Measurements from ENCODE around the gene ZSCAN5B. TPM values are rescaled to one million over a fixed set of nuclear protein-coding genes. Genes with fewer than 3 reads are reported as not detected.

The ZSCAN5B gene
- total and polyA plus RNA-seq, 2 donors (not counting 1 experiment from before 2014, with no cell fraction given): not detected

GRCh38 chr19:56144831-56145230 lies 52.8 kb downstream of the ZSCAN5B start:
- Histone ChIP-seq H3K27me3 (ENCODE audit: control insufficient read depth, insufficient read depth, low read length) (no peaks in the 10 kb centered on the region), H2AFZ (ENCODE audit: low read length) (no peak overlapping the region), H3K9ac (ENCODE audit: insufficient read depth, low read length) (no peak overlapping the region), H3K4me2 (ENCODE audit: extremely low read depth, insufficient read depth, low read length) (no peak overlapping the region), H3K4me1 (ENCODE audit: control insufficient read depth, extremely low read depth, insufficient read depth, low read length) (no peaks in the 10 kb centered on the region), H3K27ac (ENCODE audit: insufficient read depth, low read length) (no peak overlapping the region), H3K79me2 (ENCODE audit: control insufficient read depth, insufficient read depth, low read length) (peaks cover 18% of the 10 kb centered on the region), H3K4me3 (replicated peaks in 1 of 4; ENCODE audit: control extremely low read depth in 1 of 4, insufficient read depth in 1 of 4, low read depth in 3 of 4, low read length in 4 of 4) (no peak overlapping the region), H4K20me1 (ENCODE audit: control insufficient read depth, extremely low read depth, insufficient read depth, low read length) (no peaks in the 10 kb centered on the region), H3K9me3 (ENCODE audit: control insufficient read depth, insufficient read depth, low read depth, low read length) (no peaks in the 10 kb centered on the region), H3K36me3 (ENCODE audit: control insufficient read depth, insufficient read depth, low read length) (peaks cover 6% of the 10 kb centered on the region)
- TF ChIP-seq, protein P1, sequence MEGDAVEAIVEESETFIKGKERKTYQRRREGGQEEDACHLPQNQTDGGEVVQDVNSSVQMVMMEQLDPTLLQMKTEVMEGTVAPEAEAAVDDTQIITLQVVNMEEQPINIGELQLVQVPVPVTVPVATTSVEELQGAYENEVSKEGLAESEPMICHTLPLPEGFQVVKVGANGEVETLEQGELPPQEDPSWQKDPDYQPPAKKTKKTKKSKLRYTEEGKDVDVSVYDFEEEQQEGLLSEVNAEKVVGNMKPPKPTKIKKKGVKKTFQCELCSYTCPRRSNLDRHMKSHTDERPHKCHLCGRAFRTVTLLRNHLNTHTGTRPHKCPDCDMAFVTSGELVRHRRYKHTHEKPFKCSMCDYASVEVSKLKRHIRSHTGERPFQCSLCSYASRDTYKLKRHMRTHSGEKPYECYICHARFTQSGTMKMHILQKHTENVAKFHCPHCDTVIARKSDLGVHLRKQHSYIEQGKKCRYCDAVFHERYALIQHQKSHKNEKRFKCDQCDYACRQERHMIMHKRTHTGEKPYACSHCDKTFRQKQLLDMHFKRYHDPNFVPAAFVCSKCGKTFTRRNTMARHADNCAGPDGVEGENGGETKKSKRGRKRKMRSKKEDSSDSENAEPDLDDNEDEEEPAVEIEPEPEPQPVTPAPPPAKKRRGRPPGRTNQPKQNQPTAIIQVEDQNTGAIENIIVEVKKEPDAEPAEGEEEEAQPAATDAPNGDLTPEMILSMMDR (conservative IDR thresholded peaks at IDR 0.05 in 1 of 2, IDR thresholded peaks at IDR 0.05 in 1 of 2; ENCODE audit: low read depth in 1 of 2, low read length in 2 of 2): no peak
- TF ChIP-seq EZH2 (IDR thresholded peaks at IDR 0.05; ENCODE audit: low read length, missing control alignments): no peak
- DNase-seq (ENCODE audit: low read depth in 2 of 2): no peak

DNA sequence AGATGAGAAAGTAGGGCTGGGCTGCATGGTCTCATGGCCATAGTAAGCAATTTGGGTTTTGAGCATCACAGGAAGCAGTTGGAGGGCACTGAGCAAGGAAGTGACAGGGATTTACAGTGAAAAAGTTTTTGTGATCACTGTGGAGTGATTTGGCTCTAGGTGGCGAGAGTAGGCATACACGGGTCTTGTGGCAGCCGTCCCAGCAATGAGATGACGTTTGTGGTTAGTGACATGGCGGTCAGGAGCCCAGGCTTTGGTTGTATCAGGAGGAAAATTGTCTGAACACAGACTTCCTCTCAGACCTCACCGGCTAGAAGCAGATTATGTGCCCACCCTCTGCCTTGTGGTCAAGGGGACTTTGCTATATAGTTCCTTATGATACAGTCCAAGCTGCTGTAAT lies 53.2 kb downstream of the ZSCAN5B start:
- DNase-seq (ENCODE audit: low read depth in 2 of 2): peak in 1 of 2 donors; percentile 23

GRCh38 chr19:56142897-56143434 lies 54.6 kb downstream of the ZSCAN5B start:
- Histone ChIP-seq H3K27me3 (ENCODE audit: control insufficient read depth, insufficient read depth, low read length) (no peaks in the 10 kb centered on the region), H3K36me3 (ENCODE audit: control insufficient read depth, insufficient read depth, low read length) (peaks cover 6% of the 10 kb centered on the region), H3K27ac (ENCODE audit: insufficient read depth, low read length) (no peak overlapping the region), H3K4me2 (ENCODE audit: extremely low read depth, insufficient read depth, low read length) (no peak overlapping the region), H3K9ac (ENCODE audit: insufficient read depth, low read length) (no peak overlapping the region), H3K79me2 (ENCODE audit: control insufficient read depth, insufficient read depth, low read length) (peaks cover 18% of the 10 kb centered on the region), H2AFZ (ENCODE audit: low read length) (no peak overlapping the region), H4K20me1 (ENCODE audit: control insufficient read depth, extremely low read depth, insufficient read depth, low read length) (no peaks in the 10 kb centered on the region), H3K9me3 (ENCODE audit: control insufficient read depth, insufficient read depth, low read depth, low read length) (no peaks in the 10 kb centered on the region), H3K4me3 (replicated peaks in 1 of 4; ENCODE audit: control extremely low read depth in 1 of 4, insufficient read depth in 1 of 4, low read depth in 3 of 4, low read length in 4 of 4) (no peak overlapping the region), H3K4me1 (ENCODE audit: control insufficient read depth, extremely low read depth, insufficient read depth, low read length) (no peaks in the 10 kb centered on the region)
- DNase-seq (ENCODE audit: low read depth in 2 of 2): no peak
- TF ChIP-seq EZH2 (IDR thresholded peaks at IDR 0.05; ENCODE audit: low read length, missing control alignments): no peak
- TF ChIP-seq, protein P1 (conservative IDR thresholded peaks at IDR 0.05 in 1 of 2, IDR thresholded peaks at IDR 0.05 in 1 of 2; ENCODE audit: low read depth in 1 of 2, low read length in 2 of 2): no peak

More for the DNA sequence above, 53.2 kb downstream of the ZSCAN5B start:
- H3K36me3 ChIP-seq (ENCODE audit: control insufficient read depth, insufficient read depth, low read length): peaks cover 6% of the 10 kb centered on the region
- no peak overlapping the region for H2AFZ ChIP-seq (ENCODE audit: low read length)
- H3K27me3 ChIP-seq (ENCODE audit: control insufficient read depth, insufficient read depth, low read length): no peaks in the 10 kb centered on the region
- H3K79me2 ChIP-seq (ENCODE audit: control insufficient read depth, insufficient read depth, low read length): peaks cover 18% of the 10 kb centered on the region
- H4K20me1 ChIP-seq (ENCODE audit: control insufficient read depth, extremely low read depth, insufficient read depth, low read length): no peaks in the 10 kb centered on the region
- no peaks in the 10 kb centered on the region for H3K9me3 ChIP-seq (ENCODE audit: control insufficient read depth, insufficient read depth, low read depth, low read length)
- H3K27ac ChIP-seq (ENCODE audit: insufficient read depth, low read length): no peak overlapping the region
- no peak for TF ChIP-seq EZH2 (IDR thresholded peaks at IDR 0.05; ENCODE audit: low read length, missing control alignments)
- TF ChIP-seq, protein P1 (conservative IDR thresholded peaks at IDR 0.05 in 1 of 2, IDR thresholded peaks at IDR 0.05 in 1 of 2; ENCODE audit: low read depth in 1 of 2, low read length in 2 of 2): no peak
- H3K9ac ChIP-seq (ENCODE audit: insufficient read depth, low read length): no peak overlapping the region
- H3K4me2 ChIP-seq (ENCODE audit: extremely low read depth, insufficient read depth, low read length): no peak overlapping the region
- H3K4me3 ChIP-seq (replicated peaks in 1 of 4; ENCODE audit: control extremely low read depth in 1 of 4, insufficient read depth in 1 of 4, low read depth in 3 of 4, low read length in 4 of 4): no peak overlapping the region
- no peaks in the 10 kb centered on the region for H3K4me1 ChIP-seq (ENCODE audit: control insufficient read depth, extremely low read depth, insufficient read depth, low read length)
